Stimulated activated CD8-positive, alpha-beta memory T cell treated with anti-CD3 and anti-CD28 coated beads, Interleukin-7, amount 100 ng/mL, for 1 hour (primary cell): ENCODE measurements around the gene SRA1.
A peak's percentile ranks its signal among the peaks of the same experiment; 100 is the strongest.

ENCODE experiments used
- DNase-seq, 2 donors: peaks; one replicate each; pipeline ENCODE4 v3.0.0-alpha.2; 2020; ENCODE audit warnings: low read depth in 2 of 2

Gene SRA1

GRCh38 chr5:140550147-140551079 is 6.9 kb downstream of the SRA1 start:
- DNase-seq, result no peak

- DNase-seq, result no peak
These were observed 7.8 kb downstream of the SRA1 start for GRCh38 chr5:140549237-140550144.

- no peak for DNase-seq
These were observed 8.5 kb downstream of the SRA1 start for GRCh38 chr5:140548791-140549190.

DNA sequence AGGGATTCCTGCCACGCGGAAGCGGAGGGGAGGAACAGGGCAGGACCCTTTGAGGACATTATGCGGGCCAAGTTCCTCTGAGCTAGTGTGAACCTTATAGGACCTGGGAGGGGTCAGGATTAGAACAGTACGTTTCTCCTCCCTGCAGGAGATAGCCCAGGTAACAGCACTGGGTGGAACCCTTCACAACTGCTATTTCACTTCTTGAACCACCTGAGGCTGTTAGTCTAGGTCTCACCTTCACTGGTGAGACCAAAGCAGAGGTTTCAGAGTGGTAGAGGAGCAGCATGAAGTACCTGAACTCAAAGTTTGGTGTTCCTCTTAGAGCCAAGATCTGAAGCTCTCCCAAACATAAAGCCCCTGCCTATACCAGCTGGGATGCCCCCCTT is 9.0 kb downstream of the SRA1 start:
- no peak for DNase-seq

DNA sequence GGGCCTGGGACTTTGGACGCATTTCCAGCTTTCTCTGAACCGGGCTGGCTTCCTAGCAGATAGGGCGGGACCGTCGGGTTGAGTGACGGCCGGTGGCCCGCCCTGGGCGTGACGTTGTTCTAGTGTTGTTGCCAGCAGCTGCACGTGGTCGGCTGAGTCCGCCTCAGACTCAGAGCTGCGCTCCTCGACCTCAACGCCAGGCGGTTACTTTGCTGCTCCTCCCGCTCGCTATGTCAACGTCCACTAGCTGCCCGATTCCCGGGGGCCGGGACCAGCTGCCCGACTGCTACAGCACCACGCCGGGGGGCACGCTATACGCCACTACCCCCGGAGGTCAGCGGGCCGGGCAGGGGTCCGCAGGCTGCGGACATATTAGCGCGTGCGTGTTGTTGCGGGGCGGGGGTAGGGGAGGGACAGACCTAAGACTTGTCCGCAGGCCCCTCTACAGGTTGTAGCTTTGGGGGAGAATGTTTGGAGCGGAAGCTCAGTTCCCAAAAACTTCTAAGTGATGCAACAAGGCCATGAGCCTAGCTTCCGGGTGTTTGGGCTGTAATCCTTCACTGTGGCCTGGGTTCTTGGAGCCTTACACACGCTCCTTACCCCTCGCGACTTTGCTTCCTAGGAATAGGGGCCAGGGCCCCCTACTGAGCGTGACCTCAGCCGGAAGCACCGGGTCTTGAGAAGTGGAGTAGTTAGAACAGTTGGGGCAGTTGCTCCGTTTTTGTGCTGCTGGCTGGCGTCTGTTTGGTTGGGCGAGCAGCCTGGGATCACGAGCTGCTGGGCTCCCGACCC is 9.6 kb downstream of the SRA1 start, which contains the start of gene EIF4EBP3:
Gene EIF4EBP3 (plus strand): TSS at position 155 of the 792 bp plus-strand sequence. CDS start 76 bp downstream, at position 231.
- DNase-seq, result peak; percentile 65 to 68

- no peak for DNase-seq
These were observed 10.3 kb downstream of the SRA1 start for GRCh38 chr5:140546851-140547507.

DNA sequence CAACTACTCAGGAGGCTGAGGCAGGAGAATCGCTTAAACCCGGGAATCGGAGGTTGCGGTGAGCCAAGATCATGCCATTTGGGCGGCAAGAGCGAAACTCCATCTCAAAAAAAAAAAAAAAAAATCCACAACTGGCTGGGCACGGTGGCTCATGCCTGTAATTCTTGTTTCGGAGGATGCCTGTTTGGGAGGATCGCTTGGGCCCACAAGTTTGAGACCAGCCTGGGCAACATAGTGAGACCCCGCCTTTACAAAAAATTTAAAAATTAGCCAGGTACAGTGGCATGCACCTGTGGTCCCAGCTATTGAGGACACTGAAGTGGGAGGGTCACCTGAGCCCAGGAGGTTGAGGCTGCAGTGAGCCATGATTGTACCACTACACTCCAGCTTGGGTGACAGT is 11.7 kb downstream of the SRA1 start:
- DNase-seq, result no peak

GRCh38 chr5:140544986-140545385 is 12.3 kb downstream of the SRA1 start:
- DNase-seq, result no peak

DNA sequence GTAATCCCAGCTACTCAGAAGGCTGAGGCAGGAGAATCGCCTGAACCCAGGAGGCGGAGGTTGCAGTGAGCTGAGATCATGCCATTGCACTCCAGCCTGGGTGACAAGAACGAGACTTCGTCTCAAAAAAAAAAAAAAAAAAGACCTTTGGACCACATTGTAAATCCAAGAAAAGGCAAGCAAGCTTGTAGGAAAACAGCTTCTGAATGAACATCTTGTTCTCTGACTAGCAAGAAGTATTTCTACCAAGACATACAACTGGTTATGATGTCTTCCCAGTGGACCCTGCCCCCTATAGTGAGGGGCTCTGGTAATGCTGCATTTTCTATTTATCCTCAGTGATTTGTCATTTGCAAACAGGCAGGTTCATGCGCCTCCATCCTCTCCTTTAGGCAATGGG is 14.3 kb downstream of the SRA1 start:
- no peak for DNase-seq

DNA sequence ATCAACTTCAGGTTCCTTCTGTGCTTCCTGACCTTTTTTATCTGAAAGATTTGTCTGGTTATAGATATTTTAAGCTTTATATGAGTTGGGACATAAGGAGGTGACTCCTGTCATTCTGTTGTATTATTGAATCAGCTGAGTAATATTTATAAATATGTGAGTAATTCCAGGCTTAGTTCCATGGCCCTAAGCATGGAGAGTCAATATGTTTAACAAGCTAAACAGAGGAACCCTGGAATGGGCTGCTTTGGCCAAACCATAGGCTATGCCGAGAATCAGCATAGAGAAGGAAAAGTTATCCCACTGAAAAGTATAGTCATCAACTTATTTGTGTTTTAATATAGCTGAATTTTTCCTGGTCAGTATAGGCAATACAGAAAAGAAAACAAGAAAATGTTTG is 17.0 kb downstream of the SRA1 start:
- no peak for DNase-seq

- no peak for DNase-seq
These were observed 33.3 kb downstream of the SRA1 start for GRCh38 chr5:140524003-140524402.

DNA sequence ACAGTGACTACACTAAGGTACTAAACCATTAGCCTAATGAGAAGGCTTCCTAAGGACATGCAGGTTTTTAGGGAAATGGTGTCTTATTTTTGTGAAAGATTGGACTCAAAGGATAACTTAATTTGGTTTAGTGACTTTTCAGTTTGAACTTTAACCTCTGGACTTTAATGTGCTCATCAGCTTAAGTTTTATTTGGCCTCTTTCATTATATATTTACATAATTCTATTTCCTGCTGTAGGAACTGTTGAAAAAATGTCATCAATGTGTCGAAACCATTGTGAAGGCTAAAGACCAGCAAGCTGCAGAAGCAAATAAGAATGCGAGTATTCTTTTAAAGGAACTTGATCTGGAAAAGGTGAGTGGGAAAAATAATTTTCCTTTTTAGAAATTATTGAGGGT is 44.1 kb downstream of the SRA1 start:
- DNase-seq, result no peak

- no peak for DNase-seq
These were observed 47.4 kb downstream of the SRA1 start for GRCh38 chr5:140509898-140510297.

GRCh38 chr5:140502834-140503233 is 54.4 kb downstream of the SRA1 start:
- DNase-seq, result no peak
